Fibroblast of the aortic adventitia (primary cell): Measurements from ENCODE around the gene ASMTL. TPM values are rescaled to one million over a fixed set of nuclear protein-coding genes. Genes with fewer than 3 reads are reported as not detected.

Experiments
- DNase-seq: peaks from one replicate; pipeline ENCODE4 v3.0.0-alpha.2; 2010; ENCODE audit warnings: low read depth
- H3K4me3 ChIP-seq: 2 replicates; pipeline ENCODE4 v1.5.1; 2011; ENCODE audit warnings: low read depth, mild to moderate bottlenecking, control low read depth, low read length, moderate library complexity
- CTCF ChIP-seq: IDR thresholded peaks from 2 replicates; pipeline ENCODE4 v1.5.1; 2011; ENCODE audit warnings: mild to moderate bottlenecking, low read length, control low read depth, inconsistent platforms; ENCODE audit not compliant: insufficient read depth
- total RNA-seq: library from RNA; depleted of rRNA; stranded (reverse); fragments of >200 nt; gene quantifications from 2 replicates; pipeline ENCODE4 v1.2.3, GENCODE V29; 2012; ENCODE audit warnings: low replicate concordance

Gene ASMTL
- total RNA-seq, 1 donor, result 17.6 TPM

GRCh38 chrX:1418901-1419544 lies 33.7 kb downstream of the ASMTL start:
- H3K4me3 ChIP-seq, result no peak overlapping the region
- DNase-seq, result no peak
- no peak for TF ChIP-seq CTCF

- no peak for TF ChIP-seq CTCF
- DNase-seq, result no peak
- no peak overlapping the region for H3K4me3 ChIP-seq
Measured at GRCh38 chrX:1417921-1418771, 34.6 kb downstream of the ASMTL start.

GRCh38 chrX:1416965-1417760 lies 35.5 kb downstream of the ASMTL start:
- no peak for TF ChIP-seq CTCF
- no peak for DNase-seq

GRCh38 chrX:1416327-1416784 lies 36.4 kb downstream of the ASMTL start:
- H3K4me3 ChIP-seq, result no peak overlapping the region
- no peak for TF ChIP-seq CTCF
- no peak for DNase-seq

More at GRCh38 chrX:1416965-1417760, 35.5 kb downstream of the ASMTL start:
- H3K4me3 ChIP-seq, result no peak overlapping the region

- H3K4me3 ChIP-seq, result no peak overlapping the region
- DNase-seq, result no peak
- no peak for TF ChIP-seq CTCF
Measured at GRCh38 chrX:1412551-1413161, 40.1 kb downstream of the ASMTL start.

- TF ChIP-seq CTCF, result no peak
- DNase-seq, result no peak
- no peak overlapping the region for H3K4me3 ChIP-seq
Measured at GRCh38 chrX:1411326-1411725, 41.4 kb downstream of the ASMTL start.
